RWPE2 (cell line): ENCODE data around the gene CLEC2L.

Source experiments
- ATAC-seq: fragments of 200-7000 bp; cut with Tn5 transposase; 3 replicates; pipeline ENCODE4 v1.9.1; 2021; ENCODE audit warnings: low read depth
- DNase-seq: peaks from one replicate; pipeline ENCODE4 v3.0.0-alpha.2; 2020; ENCODE audit warnings: low spot score
- H3K27ac ChIP-seq: fragments of 450-650 bp; 2 replicates; pipeline ENCODE4 v1.5.1; 2017; ENCODE audit warnings: mild to moderate bottlenecking; ENCODE audit not compliant: poor library complexity, severe bottlenecking
- H3K27me3 ChIP-seq: fragments of 250-450 bp; sonication (Bioruptor Pico); 2 replicates; pipeline ENCODE4 v1.5.1; 2021; ENCODE audit warnings: mild to moderate bottlenecking, moderate library complexity; ENCODE audit not compliant: insufficient read depth, poor library complexity, severe bottlenecking
- H3K36me3 ChIP-seq: fragments of 250-450 bp; sonication (Bioruptor Pico); 2 replicates; pipeline ENCODE4 v1.5.1; 2020; ENCODE audit warnings: low read depth, mild to moderate bottlenecking, moderate library complexity
- H3K4me1 ChIP-seq: fragments of 250-450 bp; sonication (Bioruptor Pico); 2 replicates; pipeline ENCODE4 v1.5.1; 2021; ENCODE audit warnings: mild to moderate bottlenecking, moderate library complexity; ENCODE audit not compliant: insufficient read depth, poor library complexity, severe bottlenecking
- H3K4me3 ChIP-seq: fragments of 250-450 bp; sonication (Bioruptor Pico); 2 replicates; pipeline ENCODE4 v1.5.1; 2021; ENCODE audit warnings: mild to moderate bottlenecking, moderate library complexity; ENCODE audit not compliant: severe bottlenecking
- H3K9me3 ChIP-seq: fragments of 250-450 bp; sonication (Bioruptor Pico); 2 replicates; pipeline ENCODE4 v1.5.1; 2021; ENCODE audit warnings: mild to moderate bottlenecking, moderate library complexity; ENCODE audit not compliant: severe bottlenecking
- TF ChIP-seq, protein P1 (sequence below): fragments of 450-650 bp; IDR thresholded peaks from one replicate; pipeline ENCODE4 v1.5.1; 2017; ENCODE audit warnings: mild to moderate bottlenecking, moderate library complexity; ENCODE audit not compliant: poor library complexity, severe bottlenecking

Gene CLEC2L

DNA sequence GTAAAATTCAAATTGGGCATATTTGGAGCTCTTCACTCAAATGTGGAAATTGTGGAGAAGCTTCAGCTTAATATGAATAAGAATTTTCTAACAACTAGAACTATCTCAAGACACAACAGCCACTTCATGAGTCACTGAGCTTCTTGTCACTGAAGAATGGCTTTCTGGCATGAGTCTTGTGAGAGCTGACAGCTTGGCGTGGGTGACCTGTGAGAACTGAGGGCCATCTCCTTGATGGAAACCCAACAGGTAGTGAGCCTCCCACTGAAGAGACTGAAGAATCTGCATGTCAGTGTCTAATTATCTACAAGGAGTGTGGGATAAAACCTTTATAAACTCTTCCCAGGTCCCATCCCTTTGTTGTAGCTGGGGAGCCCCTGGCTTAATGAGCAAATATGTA is 66.0 kb downstream of the CLEC2L start:
- ATAC-seq (no peak), DNase-seq (no peak)
- Histone ChIP-seq H3K36me3 (peaks cover 67% of the 10 kb centered on the region), H3K4me3 (no peak overlapping the region), H3K9me3 (no peaks in the 10 kb centered on the region), H3K27me3 (no peaks in the 10 kb centered on the region), H3K27ac (no peak overlapping the region), H3K4me1 (no peaks in the 10 kb centered on the region)
- TF ChIP-seq, protein P1, sequence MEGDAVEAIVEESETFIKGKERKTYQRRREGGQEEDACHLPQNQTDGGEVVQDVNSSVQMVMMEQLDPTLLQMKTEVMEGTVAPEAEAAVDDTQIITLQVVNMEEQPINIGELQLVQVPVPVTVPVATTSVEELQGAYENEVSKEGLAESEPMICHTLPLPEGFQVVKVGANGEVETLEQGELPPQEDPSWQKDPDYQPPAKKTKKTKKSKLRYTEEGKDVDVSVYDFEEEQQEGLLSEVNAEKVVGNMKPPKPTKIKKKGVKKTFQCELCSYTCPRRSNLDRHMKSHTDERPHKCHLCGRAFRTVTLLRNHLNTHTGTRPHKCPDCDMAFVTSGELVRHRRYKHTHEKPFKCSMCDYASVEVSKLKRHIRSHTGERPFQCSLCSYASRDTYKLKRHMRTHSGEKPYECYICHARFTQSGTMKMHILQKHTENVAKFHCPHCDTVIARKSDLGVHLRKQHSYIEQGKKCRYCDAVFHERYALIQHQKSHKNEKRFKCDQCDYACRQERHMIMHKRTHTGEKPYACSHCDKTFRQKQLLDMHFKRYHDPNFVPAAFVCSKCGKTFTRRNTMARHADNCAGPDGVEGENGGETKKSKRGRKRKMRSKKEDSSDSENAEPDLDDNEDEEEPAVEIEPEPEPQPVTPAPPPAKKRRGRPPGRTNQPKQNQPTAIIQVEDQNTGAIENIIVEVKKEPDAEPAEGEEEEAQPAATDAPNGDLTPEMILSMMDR = no peak

DNA sequence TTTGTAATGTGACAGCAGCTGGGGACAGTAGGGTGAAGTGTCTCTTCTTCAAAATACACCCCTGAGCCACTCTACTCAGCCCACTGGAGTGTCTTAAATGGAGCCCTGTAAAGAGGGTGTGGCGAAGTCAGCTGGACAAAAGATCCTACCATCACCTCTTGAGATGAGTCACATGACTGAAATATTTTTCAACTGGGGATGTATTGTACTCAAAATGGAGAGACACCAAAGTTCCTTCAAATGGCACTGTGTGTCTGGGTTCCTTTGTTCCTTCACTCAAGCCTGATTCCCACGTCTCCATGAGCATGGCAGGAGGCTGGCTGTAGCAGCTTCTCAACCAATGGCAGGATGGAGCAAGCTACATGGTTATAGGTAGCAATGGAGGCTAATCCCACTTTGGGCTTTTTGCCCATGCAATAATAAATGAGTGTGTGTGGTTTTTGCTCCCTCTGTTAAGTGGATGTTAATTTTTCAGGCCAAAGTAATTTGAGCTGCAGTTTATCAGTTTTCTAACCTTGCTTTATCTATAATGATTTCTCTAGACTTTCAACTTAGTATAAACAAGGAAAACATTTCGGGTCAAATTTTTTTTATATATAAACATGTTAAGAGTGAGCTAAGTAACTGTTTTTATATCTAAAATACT is 68.2 kb downstream of the CLEC2L start:
- H3K4me1 ChIP-seq = no peaks in the 10 kb centered on the region
- no peak overlapping the region for H3K4me3 ChIP-seq
- peaks cover 76% of the 10 kb centered on the region for H3K36me3 ChIP-seq
- no peak for ATAC-seq
- TF ChIP-seq, protein P1 = no peak
- no peaks in the 10 kb centered on the region for H3K27me3 ChIP-seq
- DNase-seq = no peak
- no peak overlapping the region for H3K27ac ChIP-seq
- no peaks in the 10 kb centered on the region for H3K9me3 ChIP-seq

DNA sequence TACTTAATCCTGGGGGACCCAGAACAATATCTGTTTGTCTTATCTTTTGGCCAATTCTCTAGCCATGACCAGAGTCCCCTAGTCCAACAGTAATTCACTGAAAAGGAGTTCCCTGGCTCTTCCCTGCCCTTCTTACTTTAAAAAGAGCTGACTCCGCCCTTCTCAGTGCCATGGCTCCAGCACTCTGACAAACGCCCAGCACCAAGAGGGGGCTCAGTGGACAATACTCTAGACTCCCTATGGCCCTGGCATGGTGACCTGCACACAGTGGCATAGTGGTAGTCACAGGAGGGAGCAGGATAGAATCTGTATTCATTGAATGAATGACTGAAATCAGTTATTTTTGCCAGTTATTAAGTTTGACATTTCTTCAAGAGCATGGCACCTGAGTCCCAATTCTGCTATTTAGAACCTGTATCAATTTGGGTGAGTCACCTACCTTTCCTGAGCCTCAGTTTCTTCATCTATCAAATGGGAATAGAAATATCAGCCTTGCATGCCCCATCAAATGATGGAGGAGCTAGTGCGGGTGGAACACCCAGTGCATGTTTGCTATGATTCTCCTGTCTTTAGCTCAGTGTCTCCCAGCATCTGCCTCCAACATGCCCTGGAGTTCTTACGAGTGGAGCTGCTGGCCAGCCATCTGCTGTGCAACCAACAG is 69.4 kb downstream of the CLEC2L start:
- Histone ChIP-seq H3K4me3 (no peak overlapping the region), H3K36me3 (peaks cover 80% of the 10 kb centered on the region), H3K4me1 (no peaks in the 10 kb centered on the region), H3K27ac (no peak overlapping the region), H3K9me3 (no peaks in the 10 kb centered on the region), H3K27me3 (no peaks in the 10 kb centered on the region)
- DNase-seq (no peak), ATAC-seq (no peak)
- TF ChIP-seq, protein P1 = no peak

DNA sequence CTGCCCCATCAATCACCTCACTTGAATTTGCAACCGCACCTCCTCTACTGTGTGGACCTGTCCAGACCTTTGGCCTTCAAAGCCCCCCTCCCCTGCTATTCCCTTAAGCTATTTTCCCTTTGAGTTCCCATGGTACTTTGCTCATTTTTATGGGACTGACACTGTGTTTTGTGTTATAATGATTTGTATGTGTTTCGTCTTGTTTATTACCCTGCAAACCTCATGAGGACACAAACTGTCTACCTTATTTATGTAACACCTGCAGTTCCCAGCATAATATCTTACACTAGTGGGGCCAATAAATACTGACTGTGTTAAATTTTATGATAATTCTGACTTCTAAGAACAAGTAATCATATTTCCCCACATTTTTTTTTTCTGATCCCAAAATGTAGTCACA is 70.6 kb downstream of the CLEC2L start:
- H3K4me1 ChIP-seq = no peaks in the 10 kb centered on the region
- peaks cover 86% of the 10 kb centered on the region for H3K36me3 ChIP-seq
- H3K9me3 ChIP-seq = no peaks in the 10 kb centered on the region
- H3K27ac ChIP-seq = no peak overlapping the region
- no peak overlapping the region for H3K4me3 ChIP-seq
- DNase-seq = no peak
- no peak for ATAC-seq
- no peaks in the 10 kb centered on the region for H3K27me3 ChIP-seq
- TF ChIP-seq, protein P1 = no peak
